MCF 10A (cell line): Measurements from ENCODE around the gene MAT1A. TPM values are rescaled to one million over a fixed set of nuclear protein-coding genes. Genes with fewer than 3 reads are reported as not detected.
"Not testable (repeated sequence)": the region's sequence is repeated elsewhere in the genome, so short reads cannot be mapped to it uniquely, and the experiment has no call there.

Experiments used
- BruUV-seq: library from RNA; stranded (reverse); fragments of 400-500 nt; replicated peaks from 2 replicates; lab custom pipeline; 2021; lab: Mats Ljungman, UMichigan
- CTCF ChIA-PET: fragments of 300-600 bp; sonication (Branson Sonifier 250); formaldehyde crosslinking; extraction: SDS; loops from one replicate; lab custom pipeline; 2021; ENCODE audit warnings: antibody characterized with exemption, inconsistent platforms; lab: Yijun Ruan, JAX
- POLR2A ChIA-PET: fragments of 300-600, 350-650 bp; sonication (Branson Sonifier 250); formaldehyde crosslinking; extraction: SDS; loops from one replicate; lab custom pipeline; 2020; ENCODE audit warnings: antibody characterized with exemption, inconsistent platforms; lab: Yijun Ruan, JAX
- DNase-seq: peaks from one replicate; pipeline ENCODE4 v3.0.0-alpha.2; 2018; ENCODE audit not compliant: unreplicated experiment
- H3K27ac Mint-ChIP-seq: one replicate; pipeline ENCODE4 v1.8.0; 2022; ENCODE audit warnings: mild to moderate bottlenecking, low read depth, mixed read lengths; ENCODE audit not compliant: unreplicated experiment
- H3K27me3 Mint-ChIP-seq: one replicate; pipeline ENCODE4 v1.8.0; 2022; ENCODE audit warnings: mixed read lengths; ENCODE audit not compliant: insufficient read depth, unreplicated experiment
- H3K36me3 Mint-ChIP-seq: one replicate; pipeline ENCODE4 v1.8.0; 2022; ENCODE audit warnings: mild to moderate bottlenecking, moderate library complexity, mixed read lengths; ENCODE audit not compliant: insufficient read depth, unreplicated experiment
- H3K4me1 Mint-ChIP-seq: one replicate; pipeline ENCODE4 v1.8.0; 2022; ENCODE audit warnings: mixed read lengths; ENCODE audit not compliant: insufficient read depth, unreplicated experiment
- H3K4me3 Mint-ChIP-seq: one replicate; pipeline ENCODE4 v1.8.0; 2022; ENCODE audit warnings: mild to moderate bottlenecking, moderate library complexity, mixed read lengths; ENCODE audit not compliant: unreplicated experiment
- H3K9me3 Mint-ChIP-seq: one replicate; pipeline ENCODE4 v1.8.0; 2022; ENCODE audit warnings: mixed read lengths; ENCODE audit not compliant: unreplicated experiment
- intact Hi-C: fragments of 100-400 bp; cut with micrococcal nuclease; formaldehyde crosslinking; loops from 2 replicates; pipeline ENCODE4 v1.14.1; 2022
- total RNA-seq: library from RNA; stranded (reverse); gene quantifications from 2 replicates; pipeline ENCODE4 v1.2.3, GENCODE V29; 2022
- TF ChIP-seq, protein P1 (sequence below): fragments of 200-600 bp; IDR thresholded peaks from one replicate; pipeline ENCODE4 v1.8.0; 2022; ENCODE audit warnings: antibody characterized with exemption, mild to moderate bottlenecking; ENCODE audit not compliant: unreplicated experiment

MAT1A gene
- total RNA-seq, 1 experiment from 2014 or later, result 0.26 TPM

DNA sequence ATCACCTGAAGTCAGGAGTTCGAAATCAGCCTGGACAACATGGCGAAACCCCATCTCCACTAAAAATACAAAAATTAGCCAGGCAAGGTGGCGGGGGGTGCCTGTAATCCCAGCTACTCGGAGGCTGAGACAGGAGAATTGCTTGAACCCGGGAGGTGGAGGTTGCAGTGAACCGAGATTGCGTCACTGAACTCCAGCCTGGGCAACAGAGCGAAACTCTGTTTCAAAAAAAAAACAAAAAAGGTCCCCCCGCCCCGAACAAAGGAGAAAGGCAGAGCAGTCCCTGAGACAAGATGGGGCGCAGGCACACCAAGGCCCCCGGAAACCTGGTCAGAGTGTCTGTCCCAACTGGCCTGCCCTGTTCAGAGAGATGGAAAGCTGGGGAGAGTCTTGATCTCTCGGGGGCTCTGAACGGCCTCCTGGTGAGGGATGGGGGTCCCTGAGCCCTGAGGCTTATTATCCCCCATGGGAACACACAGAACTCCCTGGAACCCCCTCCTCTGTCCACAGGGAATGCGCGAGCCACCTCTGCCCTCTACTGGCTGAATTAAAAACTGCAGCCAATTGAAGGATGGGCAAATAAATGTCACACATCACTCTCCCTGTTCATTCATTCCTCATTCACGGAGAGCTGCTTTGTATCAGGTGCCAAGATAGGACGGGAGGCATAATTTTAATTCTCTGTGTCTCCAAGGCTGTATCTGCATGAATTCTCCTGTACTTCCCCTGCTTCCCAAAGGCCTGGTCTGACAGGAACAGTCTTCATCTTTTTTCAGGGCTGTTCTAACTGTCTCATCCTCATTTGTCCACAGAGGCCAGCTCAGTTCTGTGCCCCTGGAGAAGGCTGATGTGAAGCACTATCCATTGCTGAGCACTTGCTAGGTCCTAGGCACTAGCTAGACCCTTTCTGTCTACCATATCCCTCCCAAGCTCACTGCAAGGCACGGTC is 28.9 kb downstream of the MAT1A start:
- intact Hi-C loops, result no loop called here
- DNase-seq, result peak; percentile 55
- H3K27ac Mint-ChIP-seq, result no peak overlapping the region
- ChIA-PET CTCF (interaction anchor here (0.5 to 3.4 kb wide), 33 partner anchors 8 to 1556 kb away, joined by 3 to 21 read pairs (median 3); partner anchors contain the start of gene SFTPA2), POLR2A (no interaction called here)
- H3K36me3 Mint-ChIP-seq, result no peaks in the 10 kb centered on the region
- BruUV-seq, result no TSS peak
- no peak overlapping the region for H3K4me3 Mint-ChIP-seq
- H3K27me3 Mint-ChIP-seq, result peaks cover 25% of the 10 kb centered on the region
- H3K4me1 Mint-ChIP-seq, result peaks cover 5% of the 10 kb centered on the region
- no peaks in the 10 kb centered on the region for H3K9me3 Mint-ChIP-seq
- TF ChIP-seq, protein P1, sequence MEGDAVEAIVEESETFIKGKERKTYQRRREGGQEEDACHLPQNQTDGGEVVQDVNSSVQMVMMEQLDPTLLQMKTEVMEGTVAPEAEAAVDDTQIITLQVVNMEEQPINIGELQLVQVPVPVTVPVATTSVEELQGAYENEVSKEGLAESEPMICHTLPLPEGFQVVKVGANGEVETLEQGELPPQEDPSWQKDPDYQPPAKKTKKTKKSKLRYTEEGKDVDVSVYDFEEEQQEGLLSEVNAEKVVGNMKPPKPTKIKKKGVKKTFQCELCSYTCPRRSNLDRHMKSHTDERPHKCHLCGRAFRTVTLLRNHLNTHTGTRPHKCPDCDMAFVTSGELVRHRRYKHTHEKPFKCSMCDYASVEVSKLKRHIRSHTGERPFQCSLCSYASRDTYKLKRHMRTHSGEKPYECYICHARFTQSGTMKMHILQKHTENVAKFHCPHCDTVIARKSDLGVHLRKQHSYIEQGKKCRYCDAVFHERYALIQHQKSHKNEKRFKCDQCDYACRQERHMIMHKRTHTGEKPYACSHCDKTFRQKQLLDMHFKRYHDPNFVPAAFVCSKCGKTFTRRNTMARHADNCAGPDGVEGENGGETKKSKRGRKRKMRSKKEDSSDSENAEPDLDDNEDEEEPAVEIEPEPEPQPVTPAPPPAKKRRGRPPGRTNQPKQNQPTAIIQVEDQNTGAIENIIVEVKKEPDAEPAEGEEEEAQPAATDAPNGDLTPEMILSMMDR, result peak; percentile 90

DNA sequence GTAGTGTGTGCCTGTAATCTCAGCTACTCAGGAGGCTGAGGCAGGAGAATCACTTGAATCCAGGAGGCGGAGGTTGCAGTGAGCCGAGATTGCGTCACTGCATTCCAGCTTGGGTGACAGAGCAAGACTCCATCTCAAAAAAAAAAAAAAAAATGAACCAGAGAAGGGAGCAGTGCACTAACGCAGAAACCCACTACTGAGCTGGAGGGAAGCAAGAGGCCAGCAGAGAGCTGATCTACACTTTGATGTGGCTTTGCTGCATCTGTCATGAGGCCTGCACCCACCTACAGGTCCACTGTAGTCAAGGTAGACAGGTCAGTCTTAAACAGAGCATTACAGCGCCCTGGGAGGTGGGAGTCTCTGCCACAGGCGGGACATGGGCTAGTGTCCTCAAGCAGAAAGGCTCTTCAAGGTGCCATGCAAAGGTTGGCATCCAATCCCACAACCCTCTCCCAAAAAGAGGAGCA is 30.0 kb downstream of the MAT1A start:
- intact Hi-C loops, result no loop called here
- DNase-seq, result no peak
- no peak overlapping the region for H3K4me3 Mint-ChIP-seq
- TF ChIP-seq, protein P1, result no peak
- H3K36me3 Mint-ChIP-seq, result no peaks in the 10 kb centered on the region
- peaks cover 32% of the 10 kb centered on the region for H3K27me3 Mint-ChIP-seq
- peaks cover 5% of the 10 kb centered on the region for H3K4me1 Mint-ChIP-seq
- POLR2A ChIA-PET, result interaction anchor here (0.6 kb wide), 1 partner anchor 179 kb away, joined by 4 read pairs; no protein-coding TSS in a partner anchor
- no peaks in the 10 kb centered on the region for H3K9me3 Mint-ChIP-seq
- no TSS peak for BruUV-seq
- CTCF ChIA-PET, result interaction anchor here (0.6 to 3.4 kb wide), 8 partner anchors 10 to 716 kb away, joined by 3 to 21 read pairs (median 4); no protein-coding TSS in a partner anchor
- no peak overlapping the region for H3K27ac Mint-ChIP-seq

DNA sequence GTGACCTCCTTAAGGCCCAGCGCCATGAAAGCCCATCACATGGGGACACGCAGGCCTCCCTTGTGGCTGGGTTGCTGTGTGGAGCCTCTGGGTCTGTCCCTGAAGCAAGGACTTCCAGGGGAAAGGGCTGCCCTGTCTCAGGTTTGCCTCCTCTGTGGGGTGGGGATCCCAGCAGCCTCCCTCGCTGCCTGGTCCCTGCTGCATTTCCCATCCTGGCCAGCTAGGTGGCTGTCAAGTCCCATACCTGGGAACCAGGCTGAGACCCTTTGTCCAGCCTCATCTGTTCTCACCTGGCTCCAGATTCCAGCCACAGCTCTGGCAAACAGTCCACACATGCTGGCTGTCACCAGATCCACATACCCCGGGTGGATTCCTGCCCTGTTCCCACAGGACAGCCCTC is 32.7 kb downstream of the MAT1A start:
- H3K9me3 Mint-ChIP-seq, H3K36me3 Mint-ChIP-seq, BruUV-seq, H3K4me1 Mint-ChIP-seq, H3K4me3 Mint-ChIP-seq, intact Hi-C loops, POLR2A ChIA-PET, H3K27ac Mint-ChIP-seq: not testable (repeated sequence)
- TF ChIP-seq, protein P1, result peak; percentile 41
- DNase-seq, result peak; percentile 38
- peaks cover 34% of the 10 kb centered on the region for H3K27me3 Mint-ChIP-seq
- CTCF ChIA-PET, result interaction anchor here (0.6 to 1.3 kb wide), 3 partner anchors 16 to 183 kb away, joined by 3 to 4 read pairs (median 4); no protein-coding TSS in a partner anchor

DNA sequence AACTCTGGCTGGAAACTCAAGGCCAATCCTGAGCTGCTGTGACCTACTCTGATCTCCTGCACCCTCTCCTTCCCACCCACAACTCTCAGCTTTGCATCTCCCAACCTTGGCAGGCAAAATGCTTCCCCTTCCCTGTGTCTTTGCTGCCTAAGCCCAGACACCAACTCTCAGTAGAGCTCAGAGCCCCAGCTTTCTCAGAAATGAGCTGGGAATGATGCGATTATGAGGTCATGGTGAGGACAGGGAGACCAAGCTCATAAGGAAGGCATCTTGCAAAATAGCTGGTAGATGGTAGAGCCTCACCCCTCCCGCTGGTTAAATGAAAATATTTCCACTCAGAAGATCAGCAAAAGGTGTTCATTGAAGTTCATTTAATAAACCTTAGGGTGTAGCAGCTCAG is 34.7 kb downstream of the MAT1A start:
- H3K36me3 Mint-ChIP-seq, CTCF ChIA-PET, BruUV-seq, H3K9me3 Mint-ChIP-seq, POLR2A ChIA-PET, H3K4me1 Mint-ChIP-seq, H3K4me3 Mint-ChIP-seq, H3K27ac Mint-ChIP-seq, intact Hi-C loops, DNase-seq: not testable (repeated sequence)
- peaks cover 34% of the 10 kb centered on the region for H3K27me3 Mint-ChIP-seq

DNA sequence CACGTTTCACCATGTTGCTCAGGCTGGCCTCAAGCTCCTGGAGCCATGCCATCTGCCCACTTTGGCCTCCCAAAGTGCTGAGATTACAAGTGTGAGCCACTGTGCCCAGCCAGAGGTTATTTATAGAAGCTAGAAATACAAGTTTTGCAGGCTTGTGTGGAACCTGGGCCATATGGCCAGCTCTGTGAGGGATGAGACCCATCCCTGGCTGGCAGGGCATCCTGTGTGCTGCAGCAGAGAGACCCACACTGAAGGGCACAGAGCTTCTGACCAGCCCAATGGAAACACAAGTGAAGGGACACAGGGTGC is 35.5 kb downstream of the MAT1A start:
- H3K27me3 Mint-ChIP-seq, result peaks cover 34% of the 10 kb centered on the region
- H3K27ac Mint-ChIP-seq, DNase-seq, H3K4me3 Mint-ChIP-seq, H3K36me3 Mint-ChIP-seq, H3K4me1 Mint-ChIP-seq, H3K9me3 Mint-ChIP-seq, intact Hi-C loops, BruUV-seq, POLR2A ChIA-PET: not testable (repeated sequence)
- CTCF ChIA-PET, result interaction anchor here (0.6 to 1.0 kb wide), 2 partner anchors 109 to 135 kb away, joined by 4 read pairs; no protein-coding TSS in a partner anchor
